ENCODE measurements around the gene MFGE8. TPM values are rescaled to one million over a fixed set of nuclear protein-coding genes. Genes with fewer than 3 reads are reported as not detected.
A peak's percentile ranks its signal among the peaks of the same experiment; 100 is the strongest.

MFGE8 gene
- total RNA-seq, 1 donor = 195 TPM

DNA sequence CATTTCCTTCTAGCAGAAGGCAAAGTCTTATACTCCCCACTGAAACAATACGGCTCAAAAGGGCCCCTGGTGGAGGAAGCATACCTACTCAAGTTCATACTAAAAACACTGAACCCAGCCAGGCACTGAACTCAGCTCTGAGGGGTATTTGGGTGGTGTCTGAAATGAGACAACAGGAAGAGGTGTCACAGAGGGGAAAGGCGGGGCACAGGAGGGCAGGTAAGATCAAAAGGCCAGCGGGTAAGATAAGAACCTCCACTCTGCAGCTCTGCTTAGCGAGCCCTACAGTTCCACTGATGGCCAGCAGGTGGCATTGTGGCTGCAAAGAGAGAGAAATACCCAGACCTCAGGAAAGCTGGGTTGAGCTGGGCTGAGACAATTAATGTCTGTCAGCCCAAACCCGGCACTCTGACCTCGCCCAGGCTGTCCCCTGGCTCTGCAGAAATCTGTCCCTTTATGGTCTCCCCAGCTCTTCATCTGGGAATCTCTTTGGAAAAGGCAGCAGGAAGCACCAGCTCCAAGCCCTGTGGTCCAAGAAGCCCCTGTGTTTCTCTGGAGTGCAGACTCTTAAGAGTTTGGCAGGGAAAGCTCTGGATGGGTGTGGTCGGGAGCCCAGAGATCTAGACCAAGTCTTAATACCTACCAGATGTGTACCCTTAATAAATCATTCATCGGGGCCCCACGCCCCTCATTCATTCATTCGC, 8.4 kb downstream of the MFGE8 start:
- Histone ChIP-seq H3K27ac (ENCODE audit: low read depth, low read length) (peak overlapping the region; percentile 29), H3K36me3 (ENCODE audit: insufficient read depth, low read length) (peaks cover 97% of the 10 kb centered on the region), H4K20me1 (ENCODE audit: insufficient read depth, low read length) (peaks cover 62% of the 10 kb centered on the region), H3K4me1 (ENCODE audit: insufficient read depth, low read length) (peaks cover 31% of the 10 kb centered on the region), H3K27me3 (ENCODE audit: insufficient read depth, low read length) (no peaks in the 10 kb centered on the region), H3K4me3 (ENCODE audit: insufficient read depth, low read length) (no peak overlapping the region), H2AFZ (ENCODE audit: low read length) (no peak overlapping the region), H3K4me2 (ENCODE audit: insufficient read depth, low read length) (no peak overlapping the region), H3K9me3 (ENCODE audit: low read depth, low read length) (no peaks in the 10 kb centered on the region), H3K79me2 (ENCODE audit: insufficient read depth, low read length) (peaks cover 45% of the 10 kb centered on the region)
- peak; percentile 93 for DNase-seq (ENCODE audit: insufficient read length, low spot score, missing footprints)
- TF ChIP-seq, protein P1, sequence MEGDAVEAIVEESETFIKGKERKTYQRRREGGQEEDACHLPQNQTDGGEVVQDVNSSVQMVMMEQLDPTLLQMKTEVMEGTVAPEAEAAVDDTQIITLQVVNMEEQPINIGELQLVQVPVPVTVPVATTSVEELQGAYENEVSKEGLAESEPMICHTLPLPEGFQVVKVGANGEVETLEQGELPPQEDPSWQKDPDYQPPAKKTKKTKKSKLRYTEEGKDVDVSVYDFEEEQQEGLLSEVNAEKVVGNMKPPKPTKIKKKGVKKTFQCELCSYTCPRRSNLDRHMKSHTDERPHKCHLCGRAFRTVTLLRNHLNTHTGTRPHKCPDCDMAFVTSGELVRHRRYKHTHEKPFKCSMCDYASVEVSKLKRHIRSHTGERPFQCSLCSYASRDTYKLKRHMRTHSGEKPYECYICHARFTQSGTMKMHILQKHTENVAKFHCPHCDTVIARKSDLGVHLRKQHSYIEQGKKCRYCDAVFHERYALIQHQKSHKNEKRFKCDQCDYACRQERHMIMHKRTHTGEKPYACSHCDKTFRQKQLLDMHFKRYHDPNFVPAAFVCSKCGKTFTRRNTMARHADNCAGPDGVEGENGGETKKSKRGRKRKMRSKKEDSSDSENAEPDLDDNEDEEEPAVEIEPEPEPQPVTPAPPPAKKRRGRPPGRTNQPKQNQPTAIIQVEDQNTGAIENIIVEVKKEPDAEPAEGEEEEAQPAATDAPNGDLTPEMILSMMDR (IDR thresholded peaks at IDR 0.05; ENCODE audit: extremely low read depth, low read depth, low read length) = peak; percentile 99

DNA sequence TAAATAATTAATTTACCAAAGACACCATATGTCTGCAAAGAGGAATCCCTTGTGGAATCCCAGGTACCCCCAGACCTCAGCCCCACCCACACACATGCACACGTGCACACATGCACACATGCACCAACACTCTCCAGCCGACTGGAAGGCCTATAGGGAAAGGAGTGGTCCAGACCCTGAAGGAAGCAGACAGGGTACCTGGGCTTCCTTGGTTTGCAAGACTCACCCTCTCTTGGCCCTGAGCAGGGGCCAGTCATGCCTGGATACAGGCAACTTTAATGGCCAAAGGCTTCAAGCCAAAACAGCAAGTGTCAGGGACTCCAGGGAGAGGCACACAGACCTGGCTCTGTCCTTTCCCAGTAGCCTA, 8.9 kb downstream of the MFGE8 start:
- peaks cover 97% of the 10 kb centered on the region for H3K36me3 ChIP-seq (ENCODE audit: insufficient read depth, low read length)
- TF ChIP-seq, protein P1 (IDR thresholded peaks at IDR 0.05; ENCODE audit: extremely low read depth, low read depth, low read length) = no peak
- peaks cover 26% of the 10 kb centered on the region for H3K4me1 ChIP-seq (ENCODE audit: insufficient read depth, low read length)
- H3K79me2 ChIP-seq (ENCODE audit: insufficient read depth, low read length) = peaks cover 40% of the 10 kb centered on the region
- no peak overlapping the region for H3K4me3 ChIP-seq (ENCODE audit: insufficient read depth, low read length)
- H3K9me3 ChIP-seq (ENCODE audit: low read depth, low read length) = no peaks in the 10 kb centered on the region
- no peak overlapping the region for H3K4me2 ChIP-seq (ENCODE audit: insufficient read depth, low read length)
- no peak for DNase-seq (ENCODE audit: insufficient read length, low spot score, missing footprints)
- H3K27ac ChIP-seq (ENCODE audit: low read depth, low read length) = no peak overlapping the region
- peaks cover 63% of the 10 kb centered on the region for H4K20me1 ChIP-seq (ENCODE audit: insufficient read depth, low read length)
- H2AFZ ChIP-seq (ENCODE audit: low read length) = no peak overlapping the region
- H3K27me3 ChIP-seq (ENCODE audit: insufficient read depth, low read length) = no peaks in the 10 kb centered on the region

DNA sequence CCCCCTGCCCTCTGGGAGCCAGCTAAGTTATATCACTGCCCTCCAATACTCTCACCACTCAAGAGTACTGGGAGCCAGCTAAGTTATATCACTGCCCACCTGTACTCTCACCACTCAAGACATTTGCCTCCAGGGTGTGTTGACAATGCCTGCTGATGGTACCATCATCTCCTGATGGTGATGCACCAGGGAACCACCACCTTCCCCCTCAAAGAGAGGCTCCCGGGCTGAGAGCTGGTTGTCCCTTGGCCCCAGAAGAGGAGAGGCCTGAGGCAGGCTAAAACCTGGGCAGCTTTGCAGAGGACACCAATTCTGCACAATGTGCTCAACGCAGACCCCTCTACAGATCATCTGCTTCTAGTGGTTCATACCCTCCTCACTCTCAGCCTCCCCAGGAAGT, 10.3 kb downstream of the MFGE8 start:
- peak; percentile 5 for DNase-seq (ENCODE audit: insufficient read length, low spot score, missing footprints)
- Histone ChIP-seq H4K20me1 (ENCODE audit: insufficient read depth, low read length) (peaks cover 52% of the 10 kb centered on the region), H3K27ac (ENCODE audit: low read depth, low read length) (no peak overlapping the region), H3K9me3 (ENCODE audit: low read depth, low read length) (no peaks in the 10 kb centered on the region), H3K27me3 (ENCODE audit: insufficient read depth, low read length) (no peaks in the 10 kb centered on the region), H3K79me2 (ENCODE audit: insufficient read depth, low read length) (peaks cover 26% of the 10 kb centered on the region), H3K4me2 (ENCODE audit: insufficient read depth, low read length) (no peak overlapping the region), H3K36me3 (ENCODE audit: insufficient read depth, low read length) (peaks cover 88% of the 10 kb centered on the region), H2AFZ (ENCODE audit: low read length) (no peak overlapping the region), H3K4me1 (ENCODE audit: insufficient read depth, low read length) (peaks cover 20% of the 10 kb centered on the region), H3K4me3 (ENCODE audit: insufficient read depth, low read length) (no peak overlapping the region)
- TF ChIP-seq, protein P1 (IDR thresholded peaks at IDR 0.05; ENCODE audit: extremely low read depth, low read depth, low read length) = no peak

DNA sequence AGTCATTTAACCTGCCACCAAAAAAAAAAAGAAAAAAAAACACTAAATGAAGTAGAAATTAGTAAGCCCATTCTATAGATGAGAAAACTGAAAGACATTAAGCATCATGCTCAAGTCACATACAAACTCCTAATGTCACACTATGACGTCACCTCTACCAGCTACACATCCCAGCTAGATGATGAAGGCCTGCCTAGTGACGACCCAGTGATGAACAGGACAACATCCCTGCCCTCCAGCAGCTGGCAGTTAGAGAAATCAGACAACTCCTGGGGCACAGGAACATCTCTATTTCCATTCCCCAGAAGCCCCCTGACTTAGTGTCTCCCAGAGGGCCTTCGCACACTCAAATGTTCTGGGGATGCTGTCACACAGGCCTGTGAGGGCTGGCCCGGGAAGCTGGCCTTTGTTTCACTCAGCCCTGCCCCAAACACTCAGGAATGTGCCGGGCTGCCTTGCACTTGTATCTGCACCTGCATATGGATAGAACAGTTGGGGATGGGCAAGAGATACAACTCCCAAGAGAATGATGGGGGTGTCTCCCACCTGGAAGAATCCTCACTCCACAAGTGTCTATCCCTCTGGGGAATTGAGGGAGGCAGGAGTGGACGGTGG, 10.9 kb downstream of the MFGE8 start:
- Histone ChIP-seq H3K27me3 (ENCODE audit: insufficient read depth, low read length) (no peaks in the 10 kb centered on the region), H3K27ac (ENCODE audit: low read depth, low read length) (no peak overlapping the region), H3K4me2 (ENCODE audit: insufficient read depth, low read length) (no peak overlapping the region), H3K36me3 (ENCODE audit: insufficient read depth, low read length) (peaks cover 83% of the 10 kb centered on the region), H4K20me1 (ENCODE audit: insufficient read depth, low read length) (peaks cover 47% of the 10 kb centered on the region), H3K9me3 (ENCODE audit: low read depth, low read length) (no peaks in the 10 kb centered on the region), H3K4me1 (ENCODE audit: insufficient read depth, low read length) (peaks cover 20% of the 10 kb centered on the region), H2AFZ (ENCODE audit: low read length) (no peak overlapping the region), H3K79me2 (ENCODE audit: insufficient read depth, low read length) (peaks cover 25% of the 10 kb centered on the region), H3K4me3 (ENCODE audit: insufficient read depth, low read length) (no peak overlapping the region)
- TF ChIP-seq, protein P1 (IDR thresholded peaks at IDR 0.05; ENCODE audit: extremely low read depth, low read depth, low read length) = no peak
- peak; percentile 72 for DNase-seq (ENCODE audit: insufficient read length, low spot score, missing footprints)

Measured in osteoblast (primary cell).